HG03135 (cell line): Measurements from ENCODE around the gene AFDN.

Source experiments
- ATAC-seq: cut with Tn5 transposase; IDR thresholded peaks from one replicate; pipeline ENCODE4 v1.9.1; 2021; ENCODE audit warnings: mild to moderate bottlenecking, moderate library complexity; ENCODE audit not compliant: unreplicated experiment

The AFDN gene

GRCh38 chr6:168013250-168013915 is 186.7 kb downstream of the AFDN start:
- no peak for ATAC-seq

GRCh38 chr6:168014428-168014827 is 187.7 kb downstream of the AFDN start:
- ATAC-seq = no peak

GRCh38 chr6:168015009-168015408 is 188.3 kb downstream of the AFDN start:
- no peak for ATAC-seq

GRCh38 chr6:168015482-168016175 is 188.9 kb downstream of the AFDN start:
- no peak for ATAC-seq

- ATAC-seq = no peak
Observed at GRCh38 chr6:168016176-168016620, 189.5 kb downstream of the AFDN start.

- ATAC-seq = no peak
Observed at GRCh38 chr6:168016721-168017525, 190.2 kb downstream of the AFDN start.

- no peak for ATAC-seq
Observed at GRCh38 chr6:168017629-168018028, 190.9 kb downstream of the AFDN start.

- no peak for ATAC-seq
Observed at GRCh38 chr6:168018664-168019063, 192.0 kb downstream of the AFDN start.

GRCh38 chr6:168020242-168020641 is 193.5 kb downstream of the AFDN start:
- ATAC-seq = no peak

GRCh38 chr6:168021581-168021980 is 194.9 kb downstream of the AFDN start:
- no peak for ATAC-seq
